CMK (cell line): ENCODE results near the gene CSNK1D.
A peak's percentile ranks its signal among the peaks of the same experiment; 100 is the strongest.
"Not testable (repeated sequence)": the region's sequence is repeated elsewhere in the genome, so short reads cannot be mapped to it uniquely, and the experiment has no call there.

Source experiments
- DNase-seq: peaks from one replicate; pipeline ENCODE4 v3.0.0-alpha.2; 2010; ENCODE audit warnings: low read depth

The CSNK1D gene

DNA sequence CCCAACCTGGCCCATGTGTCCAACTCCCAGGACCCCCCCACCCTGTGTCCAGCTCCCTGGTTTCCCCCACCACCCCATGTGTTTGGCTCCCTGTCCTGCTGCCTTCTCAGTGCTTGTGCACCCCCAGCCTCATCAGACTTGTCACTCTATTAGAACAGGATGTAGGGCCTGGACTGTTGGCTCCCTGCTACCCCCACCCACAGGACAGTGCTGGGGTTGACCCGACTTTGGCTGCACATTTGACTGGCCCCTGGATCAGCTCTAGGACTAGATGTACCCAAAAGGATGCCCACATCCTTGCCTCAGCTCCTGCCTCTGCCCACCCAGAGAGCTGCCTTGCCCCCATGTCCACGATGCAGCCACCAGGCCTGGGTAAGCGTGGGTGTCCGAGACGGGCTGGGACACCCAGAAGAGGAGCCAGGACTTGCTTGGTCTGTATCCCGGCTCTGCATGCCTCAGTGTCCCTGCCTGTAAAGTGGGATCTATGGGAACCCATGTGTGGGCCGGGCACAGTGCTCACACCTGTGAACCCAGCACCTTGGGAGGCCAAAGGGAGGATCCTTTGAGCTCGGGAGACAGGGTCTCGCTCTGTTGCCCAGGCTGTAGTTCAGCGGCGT lies 59.4 kb downstream of the CSNK1D start:
- peak; percentile 58 for DNase-seq

DNA sequence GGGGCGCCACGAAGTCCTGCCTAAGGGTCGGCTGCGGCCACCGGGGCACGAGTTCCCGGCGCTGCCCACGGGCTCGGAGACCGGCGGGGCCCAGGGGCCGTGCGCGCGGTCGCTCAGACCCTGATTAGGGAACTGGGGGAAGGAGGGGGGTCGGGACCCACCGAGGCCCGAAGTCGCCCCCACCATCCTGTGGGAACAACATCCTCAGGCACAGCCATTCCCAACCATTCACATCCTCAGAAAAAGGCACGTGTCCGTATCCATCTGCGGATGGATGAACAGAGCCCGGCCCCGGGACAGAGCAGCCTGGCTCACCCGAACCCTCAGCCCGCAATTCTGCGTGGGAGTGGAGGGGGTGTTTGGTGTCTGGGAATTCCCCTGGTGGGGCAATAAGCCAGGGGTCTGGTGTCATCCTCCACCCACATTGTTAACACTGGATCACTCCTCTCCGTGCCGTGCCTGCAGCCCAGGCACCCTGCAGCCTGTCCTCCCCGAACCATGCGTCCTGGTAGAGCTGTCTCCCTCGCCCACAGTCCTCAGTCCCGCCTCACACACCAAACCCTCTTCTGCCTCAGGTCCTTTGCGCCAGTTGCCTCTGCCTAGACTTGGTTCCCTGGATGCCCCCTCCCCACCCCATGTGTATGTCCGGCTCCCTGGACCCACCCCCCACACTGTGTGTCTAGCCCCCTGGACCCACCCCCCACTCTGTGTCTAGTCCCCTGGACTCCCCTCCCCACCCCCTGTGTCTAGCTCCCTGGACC lies 60.1 kb downstream of the CSNK1D start:
- DNase-seq = peak; percentile 82

DNA sequence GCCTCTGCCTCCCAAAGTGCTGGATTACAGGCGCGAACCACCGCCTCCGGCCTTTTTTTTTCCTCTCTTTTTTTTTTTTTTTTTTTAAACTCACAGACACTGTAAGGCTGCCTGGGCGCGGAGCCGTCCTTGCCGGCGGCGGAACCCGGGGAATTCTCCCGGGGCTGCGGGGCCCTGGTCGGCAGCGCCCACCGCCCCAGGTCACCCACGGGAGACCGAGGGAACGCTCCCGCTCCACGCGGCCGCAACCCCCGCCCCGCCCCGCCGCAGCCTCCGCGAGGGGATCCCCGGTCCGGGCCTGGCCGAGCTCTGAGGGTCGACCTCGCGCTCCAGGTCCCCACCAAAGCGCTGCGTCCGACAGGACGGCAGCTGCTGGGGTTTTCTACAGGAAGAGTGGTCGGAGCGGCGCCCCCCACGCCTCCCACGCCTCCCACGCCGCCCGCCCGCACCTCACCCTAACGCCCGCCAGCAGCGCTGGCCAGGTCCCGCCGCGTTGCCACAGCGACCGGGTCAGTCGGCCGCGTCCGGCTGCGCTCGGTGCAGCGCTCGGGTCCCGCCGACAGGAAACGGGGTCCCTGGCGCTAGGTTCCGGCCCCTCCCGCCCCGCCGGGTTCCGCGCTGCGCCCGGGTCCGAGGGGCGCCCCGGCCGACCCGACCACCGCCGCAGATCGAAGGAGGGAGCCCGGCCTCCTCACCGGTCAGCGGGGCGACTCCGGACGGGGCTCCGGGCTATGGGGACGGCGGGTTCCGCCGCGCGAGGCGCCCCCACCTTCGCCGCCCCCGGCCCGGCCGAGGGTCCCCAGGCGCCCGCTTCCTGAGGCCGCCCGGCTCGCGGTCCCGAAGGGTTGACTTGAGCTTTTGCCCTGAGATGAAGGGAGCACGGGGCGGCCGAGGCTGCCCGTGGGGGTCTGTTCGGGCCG lies 60.9 kb downstream of the CSNK1D start, which contains the start of gene CCDC57:
Gene CCDC57 (minus strand): TSS at position 512 of the 920 bp plus-strand sequence. CDS start 10,898 bp downstream, outside the sequence.
- DNase-seq = peak; percentile 88

DNA sequence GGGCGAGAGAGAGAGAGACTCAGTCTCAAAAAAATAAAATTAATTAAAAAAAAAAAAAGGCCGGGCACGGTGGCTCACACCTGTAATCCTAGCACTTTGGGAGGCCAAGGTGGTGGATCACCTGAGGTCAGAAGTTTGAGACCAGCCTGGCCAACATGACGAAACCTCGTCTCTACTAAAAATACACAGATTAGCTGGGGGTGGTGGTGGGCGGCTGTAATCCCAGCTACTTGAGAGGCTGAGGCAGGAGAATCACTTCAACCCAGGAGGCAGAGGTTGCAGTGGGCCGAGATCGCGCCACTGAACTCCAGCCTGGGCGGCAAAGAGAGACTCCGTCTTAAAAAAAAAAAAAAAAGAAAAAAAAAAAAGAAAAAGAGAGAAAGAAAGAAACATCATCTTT lies 62.8 kb downstream of the CSNK1D start:
- not testable (repeated sequence) for DNase-seq

DNA sequence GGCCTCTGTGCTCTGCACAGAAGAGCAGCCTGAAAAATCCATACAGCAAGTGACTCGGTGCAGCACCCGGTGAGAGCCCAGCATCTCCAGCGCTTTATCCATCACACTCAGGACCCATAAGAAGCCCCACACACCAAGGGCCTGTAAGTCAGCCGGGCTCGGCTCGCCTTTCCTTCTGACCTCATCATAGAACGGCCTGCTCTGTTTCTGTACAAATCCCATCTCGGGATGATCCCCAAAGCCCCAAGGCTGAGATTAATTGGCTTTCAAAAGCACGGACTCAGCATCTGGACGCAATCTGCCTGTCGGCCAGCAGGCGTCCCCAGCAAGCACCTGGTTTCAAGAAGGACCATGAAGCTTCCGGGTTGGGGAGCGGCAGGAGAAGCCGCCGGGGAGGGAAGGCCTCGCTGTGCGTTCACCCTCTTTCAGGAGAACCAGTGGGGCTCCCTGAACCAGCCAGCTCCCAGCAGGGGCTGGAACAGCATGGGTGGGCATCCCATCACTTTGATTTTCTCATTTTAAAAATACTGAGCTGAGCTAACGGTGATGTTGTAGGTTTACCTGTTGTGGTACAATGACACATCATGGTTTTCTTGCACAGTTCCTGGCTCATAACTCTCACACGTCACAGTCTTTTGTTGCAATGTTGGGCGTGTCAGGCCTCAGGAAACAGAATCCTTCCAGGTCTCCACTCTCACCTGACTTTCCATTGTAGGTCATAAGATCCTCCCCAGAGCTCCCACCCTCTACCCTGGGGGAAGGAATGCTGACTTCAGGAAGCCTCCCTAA lies 67.6 kb downstream of the CSNK1D start:
- no peak for DNase-seq

DNA sequence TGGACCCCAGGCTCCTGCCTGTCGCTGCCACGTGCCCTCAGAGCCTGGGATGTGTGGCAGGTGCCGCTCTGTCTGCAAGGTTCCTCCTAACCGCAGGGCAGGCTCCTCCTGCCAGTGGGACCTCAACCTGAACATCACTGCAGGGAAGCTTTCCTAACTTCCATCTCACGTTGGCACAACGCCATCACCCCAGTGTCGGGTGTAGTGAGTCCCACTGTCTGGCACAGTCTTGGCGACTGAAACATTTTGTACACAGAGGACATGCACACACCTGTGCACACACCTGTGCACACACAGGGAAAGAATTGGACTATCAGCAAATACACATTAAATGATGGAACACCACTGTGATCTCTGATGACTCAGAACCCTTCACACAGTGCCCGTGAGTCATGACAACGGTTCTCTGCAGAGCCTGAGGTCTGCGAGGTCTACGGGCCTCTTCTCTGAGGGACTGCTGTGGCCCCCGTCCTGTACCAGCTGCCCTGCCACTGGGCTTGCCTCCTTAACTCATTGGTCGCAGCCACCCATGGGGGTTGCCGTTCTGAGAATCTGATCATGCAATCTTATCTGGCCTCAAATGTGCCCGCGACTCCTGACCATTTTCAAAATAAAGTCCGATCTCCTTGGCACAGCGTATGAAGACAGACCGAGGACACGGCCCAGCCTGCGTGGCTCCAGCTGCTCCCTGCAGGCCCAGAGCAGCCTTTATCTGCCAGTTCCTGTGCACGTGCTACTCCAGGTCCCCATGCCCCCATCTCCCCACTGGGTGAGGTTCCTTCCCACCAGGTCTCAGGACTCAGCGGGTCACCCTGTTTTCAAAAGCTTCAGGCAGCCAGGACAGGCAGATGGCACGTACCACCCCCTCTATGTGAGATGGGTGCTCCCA lies 68.4 kb downstream of the CSNK1D start:
- DNase-seq = no peak

DNA sequence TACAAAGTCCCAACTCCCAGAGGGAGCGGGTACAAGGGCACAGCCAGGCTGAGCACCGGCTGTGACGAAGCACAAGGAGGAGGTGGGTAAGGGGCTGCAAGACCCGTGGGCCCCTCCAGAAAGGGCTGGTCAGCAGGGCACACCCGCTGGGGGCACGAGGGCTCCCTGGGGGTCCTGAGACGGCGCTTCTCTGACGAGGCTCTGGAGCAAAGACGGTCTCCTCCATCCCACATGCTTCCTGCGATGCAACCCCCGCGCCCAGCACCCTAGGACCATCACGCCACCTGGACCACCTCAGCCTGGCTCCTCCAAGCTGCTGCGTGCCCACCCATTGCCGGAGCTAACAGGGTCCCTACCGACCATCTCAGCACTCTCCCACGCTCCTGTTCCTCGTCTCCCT lies 69.6 kb downstream of the CSNK1D start:
- no peak for DNase-seq

DNA sequence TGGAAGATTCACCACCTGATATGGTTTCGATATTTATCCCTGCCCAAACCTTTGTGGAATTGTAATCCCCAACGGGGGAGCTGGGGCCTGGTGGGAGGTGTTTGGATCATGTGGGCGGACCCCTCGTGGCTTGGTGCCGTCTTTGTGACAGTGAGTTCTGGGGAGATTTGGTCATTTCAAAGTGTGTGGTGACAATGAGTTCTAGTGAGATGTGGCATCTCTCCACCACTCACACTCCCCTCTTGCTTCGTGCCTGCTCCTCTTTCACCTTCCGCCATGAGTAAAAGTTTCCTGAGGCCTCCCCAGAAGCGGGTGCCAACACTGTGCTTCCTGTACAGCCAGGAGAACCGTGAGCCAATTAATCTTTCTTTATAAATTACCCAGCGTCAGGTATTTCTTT lies 70.5 kb downstream of the CSNK1D start:
- DNase-seq = no peak

DNA sequence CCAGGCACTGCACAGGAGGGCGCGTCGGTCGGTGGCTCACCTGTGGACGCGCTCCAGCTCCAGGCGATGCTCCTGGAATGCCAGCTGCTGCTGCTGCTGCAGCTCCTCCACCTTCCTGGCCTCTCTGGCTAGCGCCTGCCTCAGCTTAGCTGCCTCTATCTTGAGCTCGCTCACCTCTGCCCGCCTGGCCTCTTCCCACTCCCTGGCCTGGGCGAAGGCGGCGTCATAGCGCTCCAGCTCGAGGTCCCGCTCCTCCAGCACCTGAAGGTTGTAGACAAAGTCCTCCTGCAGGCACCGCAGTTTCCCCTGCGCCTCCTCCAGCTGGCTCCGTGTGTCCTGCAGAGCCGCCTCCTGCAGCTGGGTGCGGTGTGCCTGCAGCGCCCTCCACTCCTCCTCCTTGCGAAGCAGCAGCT lies 72.0 kb downstream of the CSNK1D start:
- DNase-seq = no peak

DNA sequence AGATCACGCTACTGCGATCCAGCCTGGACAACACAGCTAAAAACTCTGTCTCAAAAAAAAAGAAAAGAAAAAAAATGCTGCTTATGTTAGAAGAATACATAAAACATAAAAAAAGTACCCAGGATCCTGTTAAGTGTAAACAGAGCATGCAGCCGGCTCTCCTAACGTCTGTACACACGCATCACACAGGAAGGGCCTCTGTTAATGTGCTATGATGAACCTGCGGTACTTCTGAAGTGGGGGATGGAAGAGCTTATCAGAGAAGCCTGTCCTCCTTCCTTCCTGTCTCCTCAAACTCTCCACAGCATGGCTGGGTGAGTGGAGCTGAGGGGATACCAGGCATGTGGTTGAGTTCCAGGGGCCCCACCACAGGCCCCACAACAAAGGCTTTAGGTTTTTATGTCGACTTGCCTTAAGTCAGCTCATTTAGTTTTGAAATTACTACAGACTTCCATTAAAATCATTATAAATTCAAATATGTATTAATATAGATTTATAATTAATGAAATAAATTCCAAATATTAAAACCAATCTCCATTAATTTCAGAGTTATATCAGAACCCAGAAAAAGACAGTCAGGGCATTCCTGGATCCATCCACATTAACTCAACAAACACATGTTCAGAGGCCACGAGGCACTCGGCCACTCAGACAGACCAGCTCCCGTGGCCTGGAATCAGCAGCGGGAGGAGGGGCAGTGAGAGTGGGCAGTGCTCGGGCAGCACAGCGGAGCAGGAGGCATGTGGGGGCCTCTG lies 72.6 kb downstream of the CSNK1D start:
- peak; percentile 92 for DNase-seq

DNA sequence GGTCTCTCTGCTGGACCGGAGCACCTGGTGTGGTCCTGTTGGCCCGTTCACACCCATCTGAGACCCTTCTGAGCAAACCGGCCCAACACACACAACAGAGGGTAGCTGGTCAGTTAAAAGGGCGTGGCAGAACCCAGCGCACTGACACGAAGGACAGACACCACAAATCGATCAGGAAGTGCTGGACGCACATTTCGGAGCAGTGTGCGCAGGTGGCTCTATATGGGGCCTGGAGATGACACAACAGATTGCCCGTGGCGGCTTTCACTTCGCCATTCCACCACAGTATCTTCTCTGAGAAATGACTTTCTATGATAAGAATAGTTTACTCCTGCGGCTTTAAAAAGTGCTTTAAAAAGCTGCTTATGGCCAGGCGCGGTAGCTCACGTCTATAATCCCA lies 73.4 kb downstream of the CSNK1D start:
- no peak for DNase-seq

DNA sequence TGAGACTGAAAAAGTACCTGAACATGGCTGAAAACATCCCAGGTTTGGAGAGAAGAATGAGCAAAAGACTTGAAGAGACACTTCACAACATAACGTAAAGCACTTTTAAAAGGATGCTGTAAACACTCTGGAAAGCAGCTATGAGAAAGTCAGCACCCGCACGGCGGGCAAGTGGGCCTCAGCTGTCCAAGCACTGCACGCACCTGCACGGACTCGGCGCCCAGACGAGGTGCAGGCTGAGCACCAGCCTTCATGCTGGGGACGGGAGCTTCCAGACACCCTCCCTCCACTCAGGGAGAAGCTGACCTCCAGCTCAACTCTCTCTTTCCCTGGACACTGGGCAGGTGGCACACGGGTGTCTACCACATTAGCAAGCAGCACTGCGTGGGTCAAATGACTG lies 74.0 kb downstream of the CSNK1D start:
- no peak for DNase-seq

DNA sequence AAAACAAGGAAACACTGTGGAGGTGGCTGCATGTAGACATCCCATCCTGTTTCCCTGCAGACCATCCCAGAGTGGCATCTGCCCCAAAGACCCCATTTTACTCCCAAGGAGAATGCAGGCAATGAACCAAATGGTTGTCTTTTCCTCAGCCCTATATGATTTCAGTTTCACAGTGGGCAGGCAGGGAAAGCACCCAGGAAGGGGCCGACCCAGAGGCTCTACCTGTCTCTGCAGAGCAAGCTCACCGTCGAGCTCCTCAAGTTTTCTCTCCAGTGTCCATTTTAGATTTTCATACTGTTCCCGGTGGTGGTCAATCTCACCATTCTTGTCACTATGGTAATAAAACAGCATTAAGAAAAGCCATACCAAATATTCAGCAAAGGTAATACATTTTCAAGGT lies 75.4 kb downstream of the CSNK1D start:
- DNase-seq = no peak

DNA sequence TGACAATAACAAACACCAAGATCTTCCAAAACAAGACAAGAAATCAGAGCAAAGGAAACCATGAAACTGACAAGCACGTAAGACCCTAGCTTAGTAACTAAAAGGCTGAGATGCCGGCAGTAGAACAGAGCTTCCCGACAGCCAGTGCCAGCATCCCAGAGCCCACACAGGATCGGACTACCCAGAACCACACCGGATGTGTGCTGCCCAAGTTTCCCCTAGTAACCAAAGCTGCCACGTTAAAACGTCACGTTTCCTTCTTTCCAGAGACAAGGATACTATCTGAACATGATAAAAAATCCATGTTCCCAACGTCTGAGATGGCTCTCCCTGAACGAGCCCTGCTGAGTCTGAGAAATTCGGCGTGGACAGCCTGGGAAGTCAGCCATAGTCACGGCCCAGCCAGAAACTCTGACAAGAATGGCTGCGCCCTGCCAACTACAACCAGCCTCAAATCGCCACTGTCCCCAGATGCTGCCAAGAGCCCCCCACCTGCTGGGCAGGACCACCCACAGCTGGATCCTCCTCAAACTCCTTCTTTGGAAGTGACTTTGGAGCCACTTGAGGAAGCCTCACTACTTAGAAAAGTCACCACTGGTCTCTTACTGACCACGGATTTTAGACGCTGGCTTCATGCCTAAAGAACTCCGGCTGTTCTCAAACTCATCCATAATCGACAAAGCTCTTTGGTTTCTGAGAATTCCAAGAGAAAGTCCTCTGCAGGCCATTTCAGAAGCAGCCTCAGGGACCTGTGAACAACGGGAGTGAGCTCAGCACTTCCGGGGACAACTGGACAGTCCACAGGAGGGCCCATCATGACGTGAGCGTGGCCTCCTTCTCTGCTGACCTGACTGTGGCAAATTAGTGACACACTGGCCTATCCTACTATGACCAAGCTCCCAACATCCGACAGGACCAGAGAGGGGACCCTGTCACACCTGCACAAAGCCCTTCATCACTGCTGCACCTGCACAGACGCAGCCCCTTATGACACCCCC lies 77.5 kb downstream of the CSNK1D start:
- no peak for DNase-seq

DNA sequence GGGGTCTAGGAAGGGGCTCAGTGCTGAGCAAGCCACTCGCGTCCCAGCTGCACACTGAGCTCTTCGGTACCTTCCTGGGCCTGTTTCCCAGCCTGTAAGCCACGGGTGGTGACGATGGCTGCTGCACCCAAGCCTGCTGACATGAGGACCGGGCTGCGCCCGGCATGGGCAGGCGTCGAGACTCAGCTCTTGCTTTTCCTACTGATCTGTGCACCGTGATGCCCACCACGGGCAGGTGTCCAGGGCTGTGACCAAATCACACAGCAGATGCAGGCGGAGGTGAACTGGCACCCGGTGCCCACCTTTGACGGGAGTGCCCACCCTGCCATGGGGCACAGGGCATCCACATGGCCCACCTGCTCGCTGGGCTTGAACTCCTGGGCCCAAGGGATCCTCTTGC lies 78.7 kb downstream of the CSNK1D start:
- DNase-seq = no peak

DNA sequence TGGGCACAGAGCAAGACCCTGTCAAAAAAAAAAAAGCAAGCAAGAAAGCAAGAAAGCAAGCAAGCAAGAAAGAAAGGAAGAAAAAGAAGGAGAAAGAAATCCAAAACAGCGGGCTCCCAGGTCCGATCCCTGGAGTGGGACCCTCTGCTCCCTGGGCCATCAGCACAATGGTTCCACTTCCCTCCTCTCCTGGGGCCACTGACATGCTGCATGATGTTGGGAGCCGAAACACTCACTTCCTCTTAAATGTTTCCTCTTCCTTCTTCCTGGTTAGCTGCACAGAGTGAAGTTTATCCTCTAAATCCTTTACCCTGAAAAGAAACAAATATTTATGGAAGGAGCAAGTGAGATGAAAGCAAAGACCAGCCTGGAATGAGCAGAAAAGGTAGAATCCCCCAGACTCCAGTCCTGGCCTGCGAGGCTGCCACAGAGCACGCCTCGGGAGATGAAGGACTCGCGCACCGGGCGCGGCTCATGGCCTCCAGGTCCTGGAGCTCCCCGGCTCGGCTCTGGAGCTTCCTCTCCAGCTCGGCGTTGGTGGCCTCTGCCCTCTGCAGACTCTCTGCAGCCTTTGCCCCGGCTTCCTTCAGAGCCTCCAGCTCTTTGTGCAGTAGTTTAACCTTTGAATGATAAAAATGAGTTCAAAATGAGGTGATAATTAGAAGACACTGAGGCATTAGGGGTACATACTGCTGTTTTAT lies 79.8 kb downstream of the CSNK1D start:
- DNase-seq = no peak

DNA sequence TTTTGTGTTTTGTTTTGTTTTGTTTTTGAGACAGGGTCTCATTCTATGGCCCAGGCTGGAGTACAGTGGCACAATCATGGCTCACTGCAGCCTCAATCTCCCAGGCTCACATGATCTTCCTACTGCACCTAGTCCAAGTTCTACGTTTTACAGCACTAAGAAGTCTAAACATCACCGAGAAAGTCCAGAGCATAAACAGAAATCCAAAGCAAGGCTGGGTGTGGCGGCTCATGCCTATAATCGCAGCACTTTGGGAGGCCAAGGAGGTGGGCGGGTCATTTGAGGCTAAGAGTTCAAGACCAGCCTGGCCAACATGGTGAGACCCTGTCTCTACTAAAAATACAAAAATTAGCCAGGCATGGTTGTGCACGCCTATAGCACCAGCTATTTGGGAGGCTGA lies 80.5 kb downstream of the CSNK1D start:
- not testable (repeated sequence) for DNase-seq
